ENCODE data around the gene KRTAP2-4. TPM values are rescaled to one million over a fixed set of nuclear protein-coding genes. Genes with fewer than 3 reads are reported as not detected.
"Not testable (repeated sequence)": the region's sequence is repeated elsewhere in the genome, so short reads cannot be mapped to it uniquely, and the experiment has no call there.

KRTAP2-4 gene
- total RNA-seq, 1 donor from 2014 or later, result not detected

- ATAC-seq (no peak), DNase-seq (no peak)
- intact Hi-C loops (cut with micrococcal nuclease), result no loop called here
Observed at GRCh38 chr17:41076788-41077187, 11.1 kb upstream of the KRTAP2-4 start.

DNA sequence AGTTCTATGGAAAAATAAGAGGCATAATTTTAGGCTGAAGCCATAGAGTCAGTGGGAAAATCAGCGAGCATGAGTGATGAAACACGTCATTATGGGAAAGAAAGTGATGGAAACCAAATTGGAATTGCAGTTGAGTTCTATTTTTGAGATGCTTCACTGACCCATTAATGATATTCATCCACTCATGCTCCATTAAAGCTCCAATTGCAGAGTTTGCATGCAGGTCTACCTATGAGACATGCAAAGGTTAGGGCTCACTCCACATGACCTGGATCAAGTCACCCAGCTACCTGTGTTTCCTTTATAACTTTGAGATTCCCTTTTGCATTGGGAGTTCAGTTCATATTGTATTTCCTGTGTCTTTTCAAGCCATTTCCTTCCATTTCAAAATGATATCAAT, 8.0 kb upstream of the KRTAP2-4 start:
- no peak for DNase-seq
- no peak for ATAC-seq
- intact Hi-C loops (cut with micrococcal nuclease), result no loop called here

GRCh38 chr17:41071606-41072360, 6.1 kb upstream of the KRTAP2-4 start:
- DNase-seq, result no peak
- intact Hi-C loops (cut with micrococcal nuclease), result no loop called here
- no peak for ATAC-seq

GRCh38 chr17:41069031-41069430, 3.4 kb upstream of the KRTAP2-4 start:
- DNase-seq (no peak), ATAC-seq (no peak)
- intact Hi-C loops (cut with micrococcal nuclease), result no loop called here

DNA sequence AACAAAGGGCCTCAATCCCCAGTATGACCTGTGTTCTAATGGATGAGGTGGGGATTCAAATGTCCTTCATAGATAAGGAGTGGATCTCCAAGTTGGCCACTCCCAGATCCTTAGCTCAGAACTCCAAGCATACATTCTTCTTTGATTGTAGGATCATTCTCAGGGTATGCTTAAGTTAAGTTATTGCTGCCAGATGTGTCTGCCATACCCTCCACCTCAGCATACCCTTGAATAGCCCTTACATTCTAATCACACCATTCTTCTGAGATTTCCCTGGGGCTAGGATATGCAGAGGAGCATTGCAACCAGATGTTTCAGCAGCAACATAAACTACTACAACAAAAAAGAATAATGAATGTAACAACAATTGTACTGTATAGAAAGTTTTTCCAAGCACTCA, 1.6 kb upstream of the KRTAP2-4 start:
- no peak for DNase-seq
- ATAC-seq, result no peak
- intact Hi-C loops (cut with micrococcal nuclease), result no loop called here

DNA sequence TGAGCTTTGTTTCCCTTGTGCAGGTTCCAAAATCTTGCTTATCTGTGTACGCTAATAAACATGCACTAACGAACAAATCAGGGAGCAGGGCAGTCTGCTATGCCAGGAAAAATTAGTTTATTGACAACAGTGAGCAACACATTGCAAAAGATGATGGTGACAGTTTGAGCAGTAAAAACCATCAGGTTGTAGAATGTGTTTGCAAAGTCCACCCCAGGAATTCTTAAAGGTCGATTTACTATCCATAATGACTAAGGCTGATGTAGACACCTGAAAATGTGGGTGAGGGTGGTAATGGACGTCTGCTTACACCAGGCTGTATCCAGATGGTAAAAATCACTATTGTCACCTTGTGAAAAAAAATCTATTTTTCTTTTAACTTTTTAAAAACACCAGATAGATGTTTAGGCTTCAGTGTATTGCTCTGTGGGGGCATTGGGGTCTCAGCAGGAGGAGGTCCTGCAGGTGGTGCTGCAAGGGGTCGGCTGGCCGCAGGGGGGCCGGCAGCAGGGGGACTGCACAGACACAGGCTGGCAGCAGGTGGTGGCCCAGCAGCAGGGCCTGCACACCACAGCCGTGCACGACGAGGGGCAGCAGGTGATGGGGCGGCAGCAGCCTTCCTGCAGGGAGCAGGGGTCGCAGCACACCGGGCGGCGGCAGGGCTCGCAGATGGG, 526 bp downstream of the KRTAP2-4 start:
- DNase-seq; ATAC-seq; intact Hi-C loops (cut with micrococcal nuclease): not testable (repeated sequence)

GRCh38 chr17:41064301-41064700, 1.4 kb downstream of the KRTAP2-4 start:
- ATAC-seq, result no peak
- intact Hi-C loops (cut with micrococcal nuclease), result no loop called here
- no peak for DNase-seq

DNA sequence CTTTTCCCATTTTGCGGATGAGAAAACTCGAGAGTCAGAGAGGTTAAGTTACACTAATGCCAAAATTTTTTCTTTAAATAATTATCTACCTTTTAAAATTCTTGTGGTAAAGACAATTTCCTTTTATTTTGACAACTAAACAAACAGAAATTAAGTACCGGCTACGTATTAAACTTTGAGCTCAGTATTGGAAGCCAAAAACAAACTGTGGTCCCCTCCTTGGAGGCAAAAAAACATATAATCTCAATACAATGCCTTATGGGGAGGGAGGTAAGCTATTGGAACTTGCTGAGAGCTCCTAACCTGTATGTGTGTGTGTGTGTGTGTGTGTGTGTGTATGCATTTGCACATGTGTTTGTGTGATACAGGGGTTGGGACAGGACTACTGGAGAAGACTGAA, 2.2 kb downstream of the KRTAP2-4 start:
- DNase-seq (no peak), ATAC-seq (no peak)
- intact Hi-C loops (cut with micrococcal nuclease), result no loop called here

- intact Hi-C loops (cut with micrococcal nuclease), result no loop called here
- no peak for DNase-seq
- ATAC-seq, result no peak
Observed at GRCh38 chr17:41061964-41062363, 3.7 kb downstream of the KRTAP2-4 start.

GRCh38 chr17:41060052-41060604, 5.6 kb downstream of the KRTAP2-4 start, which contains the start of gene KRTAP2-3:
Gene KRTAP2-3 (minus strand): TSS chr17:41060114. CDS start chr17:41060050, 64 bp downstream.
- ATAC-seq (no peak), DNase-seq (no peak)
- intact Hi-C loops (cut with micrococcal nuclease), result no loop called here

GRCh38 chr17:41059276-41060051, 6.2 kb downstream of the KRTAP2-4 start:
- intact Hi-C loops (cut with micrococcal nuclease); ATAC-seq; DNase-seq: not testable (repeated sequence)

DNA sequence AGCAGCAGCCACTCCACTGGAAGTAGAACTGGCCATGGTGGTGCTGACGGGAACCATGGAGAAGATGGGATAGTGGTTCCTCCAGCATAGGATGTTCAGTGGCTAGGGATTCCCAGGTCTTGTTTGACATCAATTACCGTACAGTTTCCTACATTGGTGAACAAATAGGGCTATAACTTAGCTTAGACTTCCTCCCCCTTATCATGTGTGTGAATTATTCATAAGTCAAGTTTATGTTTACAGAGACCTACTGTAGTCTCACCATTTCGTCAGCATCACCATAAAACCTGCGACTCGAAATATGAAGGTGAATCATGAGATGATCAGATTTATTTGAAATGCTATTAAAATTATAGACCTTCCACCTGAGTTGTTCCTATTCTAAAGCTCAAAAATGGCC, 6.9 kb downstream of the KRTAP2-4 start:
- DNase-seq, result no peak
- no peak for ATAC-seq
- intact Hi-C loops (cut with micrococcal nuclease), result no loop called here

GRCh38 chr17:41057547-41057946, 8.1 kb downstream of the KRTAP2-4 start:
- ATAC-seq (no peak), DNase-seq (no peak)
- intact Hi-C loops (cut with micrococcal nuclease), result no loop called here

GRCh38 chr17:41055130-41055529, 10.5 kb downstream of the KRTAP2-4 start, which contains the start of gene KRTAP2-2:
Gene KRTAP2-2 (minus strand): TSS chr17:41055230. CDS start chr17:41055211, 19 bp downstream.
- intact Hi-C loops (cut with micrococcal nuclease); DNase-seq; ATAC-seq: not testable (repeated sequence)

DNA sequence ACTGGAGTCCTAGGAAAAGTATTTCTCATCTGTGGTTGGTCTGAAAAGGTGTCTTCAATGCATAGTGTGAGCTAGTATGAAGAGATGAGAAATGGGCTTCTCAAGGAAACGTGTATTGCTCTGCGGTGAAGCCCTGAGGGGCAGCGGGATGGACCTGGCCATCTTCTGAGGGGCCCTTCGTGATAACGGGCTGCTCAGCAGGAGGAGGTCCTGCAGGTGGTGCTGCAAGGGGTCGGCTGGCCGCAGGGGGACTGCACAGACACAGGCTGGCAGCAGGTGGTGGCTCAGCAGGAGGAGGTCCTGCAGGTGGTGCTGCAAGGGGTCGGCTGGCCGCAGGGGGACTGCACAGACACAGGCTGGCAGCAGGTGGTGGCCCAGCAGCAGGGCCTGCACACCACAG, 11.1 kb downstream of the KRTAP2-4 start:
- intact Hi-C loops (cut with micrococcal nuclease), result loop anchor here (5.0 kb wide), 1 partner anchor 47 kb away; the partner anchor contains the start of gene KRTAP3-1

DNA sequence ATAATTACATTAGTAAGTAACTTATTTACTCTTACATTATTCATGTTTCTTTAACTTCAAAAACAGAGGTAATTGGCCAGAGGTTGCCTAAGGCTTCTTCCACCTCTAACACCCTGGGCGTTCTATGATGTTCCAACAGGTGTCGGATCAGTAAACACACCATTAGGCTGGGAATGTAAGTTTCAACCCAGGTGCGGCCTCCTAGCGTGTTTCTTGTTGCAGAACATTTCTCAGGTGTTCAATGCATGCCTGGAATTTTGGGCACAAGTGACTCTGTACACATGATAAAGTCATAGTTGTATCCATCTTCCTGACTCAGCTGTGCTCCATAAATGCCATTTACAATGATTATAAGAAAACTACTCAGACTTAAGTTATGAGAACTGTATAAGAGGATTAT, 11.7 kb downstream of the KRTAP2-4 start:
- no peak for ATAC-seq
- intact Hi-C loops (cut with micrococcal nuclease), result loop anchor here (5.0 kb wide), 1 partner anchor 47 kb away; the partner anchor contains the start of gene KRTAP3-1
- no peak for DNase-seq

More for the DNA sequence above, 11.1 kb downstream of the KRTAP2-4 start:
- not testable (repeated sequence) for DNase-seq, ATAC-seq

DNA sequence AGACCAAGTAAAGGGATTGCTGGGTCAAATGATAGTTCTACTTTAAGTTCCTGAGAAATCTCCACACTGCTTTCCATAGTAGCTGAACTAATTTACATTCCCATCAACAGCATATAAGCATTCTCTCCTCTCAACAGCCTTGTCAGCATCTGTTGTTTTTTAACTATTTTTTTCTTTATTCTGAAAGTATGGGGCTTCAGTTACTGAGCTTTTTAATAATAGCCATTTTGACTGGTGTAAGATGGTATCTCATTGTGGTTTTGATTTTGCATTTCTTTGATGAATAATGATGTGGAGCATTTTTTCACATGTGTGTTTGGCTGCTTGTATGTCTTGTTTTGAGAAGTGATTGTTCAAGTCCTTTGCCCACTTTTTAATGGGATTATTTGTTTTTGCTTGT, 13.1 kb downstream of the KRTAP2-4 start:
- DNase-seq (no peak), ATAC-seq (no peak)
- intact Hi-C loops (cut with micrococcal nuclease), result loop anchor here (5.0 kb wide), 1 partner anchor 45 kb away; the partner anchor contains the start of gene KRTAP3-1

DNA sequence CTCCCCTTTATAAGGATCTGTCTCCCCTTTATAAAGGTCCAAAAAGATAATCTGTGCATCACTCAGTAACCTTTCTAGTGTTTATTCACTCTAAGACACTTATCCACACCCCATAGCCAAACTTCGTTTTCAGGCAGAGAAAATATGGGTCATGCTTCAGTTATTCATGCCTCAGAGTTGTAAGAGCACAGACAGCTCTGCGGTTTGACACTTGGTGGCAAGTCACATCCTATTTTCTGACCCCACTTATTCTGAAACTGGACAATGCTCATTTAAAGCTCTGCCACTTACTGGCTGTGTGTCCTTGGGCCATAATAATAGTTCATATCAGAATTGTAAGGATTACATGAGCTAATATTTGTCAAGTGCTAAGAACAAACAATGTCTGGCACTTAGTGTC, 16.6 kb downstream of the KRTAP2-4 start:
- ATAC-seq, result no peak
- intact Hi-C loops (cut with micrococcal nuclease), result no loop called here
- DNase-seq, result no peak

DNA sequence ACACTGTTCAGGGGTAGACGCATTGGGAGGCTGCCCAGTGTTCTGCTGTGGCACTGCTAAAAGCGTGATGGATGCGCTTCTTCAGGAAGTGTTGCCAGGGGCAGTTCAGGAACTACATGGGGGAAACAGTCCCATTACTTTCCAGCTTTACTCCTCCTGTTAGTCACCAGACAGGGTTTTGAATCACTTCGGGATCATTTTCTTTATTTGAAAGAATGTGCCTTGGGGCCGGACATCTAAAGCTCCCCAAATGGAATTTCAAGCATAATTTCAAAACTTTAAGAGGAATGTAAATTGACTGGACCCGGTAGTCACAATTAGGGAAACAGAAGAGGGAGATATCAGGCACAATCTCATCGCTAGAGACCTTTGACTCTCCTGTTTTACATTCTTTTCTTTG, 17.2 kb downstream of the KRTAP2-4 start:
- intact Hi-C loops (cut with micrococcal nuclease), result no loop called here
- no peak for DNase-seq
- no peak for ATAC-seq

Data from left ventricle myocardium superior (tissue), 1 donor.